Neural progenitor cell (in vitro differentiated cells): ENCODE data around the gene OAF.

ENCODE experiments used
- CTCF ChIP-seq: fragments of 200-600 bp; sonication (generic); IDR thresholded peaks from 2 replicates; pipeline ENCODE4 v1.5.1; 2017; ENCODE audit warnings: antibody characterized with exemption, mild to moderate bottlenecking
- EZH2 ChIP-seq: fragments of 200-600 bp; sonication (generic); IDR thresholded peaks from 2 replicates; pipeline ENCODE4 v1.6.1; 2017; ENCODE audit warnings: antibody characterized with exemption, mild to moderate bottlenecking, moderate library complexity

GRCh38 chr11:120168960-120169681, 41.7 kb upstream of the OAF start:
- TF ChIP-seq CTCF (peak; percentile 94), EZH2 (peak; percentile 82)
